A673 (cell line): ENCODE data around the gene HELZ.

Experiments used
- EZH2 ChIP-seq: fragments of 200-600 bp; sonication (generic); IDR thresholded peaks from 2 replicates; pipeline ENCODE4 v1.6.1; 2017; ENCODE audit warnings: borderline replicate concordance, low read depth, mild to moderate bottlenecking, mixed read lengths, antibody characterized with exemption, low read length; ENCODE audit not compliant: poor library complexity, severe bottlenecking
- TF ChIP-seq, protein P1 (sequence below): fragments of 300-800, 200-600 bp; sonication (generic); conservative IDR thresholded peaks from 2 replicates; pipeline ENCODE4 v1.5.1; 2017; ENCODE audit warnings: low read depth, mild to moderate bottlenecking, antibody characterized with exemption, low read length, moderate library complexity, mixed read lengths

- TF ChIP-seq, protein P1, sequence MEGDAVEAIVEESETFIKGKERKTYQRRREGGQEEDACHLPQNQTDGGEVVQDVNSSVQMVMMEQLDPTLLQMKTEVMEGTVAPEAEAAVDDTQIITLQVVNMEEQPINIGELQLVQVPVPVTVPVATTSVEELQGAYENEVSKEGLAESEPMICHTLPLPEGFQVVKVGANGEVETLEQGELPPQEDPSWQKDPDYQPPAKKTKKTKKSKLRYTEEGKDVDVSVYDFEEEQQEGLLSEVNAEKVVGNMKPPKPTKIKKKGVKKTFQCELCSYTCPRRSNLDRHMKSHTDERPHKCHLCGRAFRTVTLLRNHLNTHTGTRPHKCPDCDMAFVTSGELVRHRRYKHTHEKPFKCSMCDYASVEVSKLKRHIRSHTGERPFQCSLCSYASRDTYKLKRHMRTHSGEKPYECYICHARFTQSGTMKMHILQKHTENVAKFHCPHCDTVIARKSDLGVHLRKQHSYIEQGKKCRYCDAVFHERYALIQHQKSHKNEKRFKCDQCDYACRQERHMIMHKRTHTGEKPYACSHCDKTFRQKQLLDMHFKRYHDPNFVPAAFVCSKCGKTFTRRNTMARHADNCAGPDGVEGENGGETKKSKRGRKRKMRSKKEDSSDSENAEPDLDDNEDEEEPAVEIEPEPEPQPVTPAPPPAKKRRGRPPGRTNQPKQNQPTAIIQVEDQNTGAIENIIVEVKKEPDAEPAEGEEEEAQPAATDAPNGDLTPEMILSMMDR: no peak
- TF ChIP-seq EZH2: no peak
Observed at GRCh38 chr17:67211742-67212141, 33.3 kb downstream of the HELZ start.
